K562 (cell line): ENCODE data around the gene RPUSD1. TPM values are rescaled to one million over a fixed set of nuclear protein-coding genes. Genes with fewer than 3 reads are reported as not detected.

Experiments used
- ASH1L ChIP-seq: fragments of 450-650 bp; IDR thresholded peaks from 2 replicates; pipeline ENCODE4 v1.6.1; 2018; ENCODE audit warnings: borderline replicate concordance, mild to moderate bottlenecking, low read depth; ENCODE audit not compliant: partially characterized antibody
- BRD9 ChIP-seq: fragments of 450-650 bp; IDR thresholded peaks from 2 replicates; pipeline ENCODE4 v1.6.1; 2018; ENCODE audit warnings: low read depth; ENCODE audit not compliant: partially characterized antibody
- KAT8 ChIP-seq: fragments of 450-650 bp; IDR thresholded peaks from 2 replicates; pipeline ENCODE4 v1.6.1; 2016; ENCODE audit warnings: low read depth, mild to moderate bottlenecking
- NFYB ChIP-seq: IDR thresholded peaks from 2 replicates; pipeline ENCODE4 v1.6.1; 2011; ENCODE audit warnings: mild to moderate bottlenecking, moderate library complexity; ENCODE audit not compliant: insufficient read length; ENCODE audit errors: extremely low read depth
- POLR2A ChIP-seq: fragments of 450-650 bp; conservative IDR thresholded peaks from 2 replicates; pipeline ENCODE4 v1.6.1; 2016
- STAT5B ChIP-seq: fragments of 250-450 bp; sonication (Bioruptor Pico); IDR thresholded peaks from 2 replicates; pipeline ENCODE4 v1.8.0; 2021; ENCODE audit warnings: mild to moderate bottlenecking, inconsistent platforms
- polyA plus RNA-seq, 8 experiments: library from polyadenylated mRNA; depleted of rRNA in 4 of 8; stranded (reverse) in 5 of 8; unstranded in 3 of 8; fragments of >200 nt; fragmentation: Nextera tagmentation in 2 of 8; fragmentation: Illumina TruSeq in 1 of 8; extraction: Ambion mirVana in 2 of 8; extraction: Trizol in 1 of 8; gene quantifications; 2 replicates each; pipeline versions ENCODE4 v1.2.1 to v1.2.3, GENCODE V29; 2011 to 2014; ENCODE audit warnings: inconsistent platforms in 1 of 8, missing spikeins in 1 of 8
- total RNA-seq, 7 experiments: library from RNA; depleted of rRNA in 6 of 7; stranded (reverse); fragments of >200 nt in 6 of 7; fragmentation: Illumina TruSeq in 2 of 7; extraction: Trizol in 2 of 7; gene quantifications; 2 replicates each; pipeline versions ENCODE4 v1.2.1 to v1.2.3, GENCODE V29; 2011 to 2021; ENCODE audit warnings: low replicate concordance in 1 of 7
- TF ChIP-seq, protein P1 (sequence below): fragments of 450-650 bp; IDR thresholded peaks from 2 replicates; pipeline ENCODE4 v1.6.1; 2016; ENCODE audit warnings: mild to moderate bottlenecking, moderate library complexity

Gene RPUSD1
- total and polyA plus RNA-seq, 9 of the 15 experiments (the other 6 are each of a cell fraction or from before 2014, with no cell fraction given): 0.45 to 56.6 (median 12.0) TPM

DNA sequence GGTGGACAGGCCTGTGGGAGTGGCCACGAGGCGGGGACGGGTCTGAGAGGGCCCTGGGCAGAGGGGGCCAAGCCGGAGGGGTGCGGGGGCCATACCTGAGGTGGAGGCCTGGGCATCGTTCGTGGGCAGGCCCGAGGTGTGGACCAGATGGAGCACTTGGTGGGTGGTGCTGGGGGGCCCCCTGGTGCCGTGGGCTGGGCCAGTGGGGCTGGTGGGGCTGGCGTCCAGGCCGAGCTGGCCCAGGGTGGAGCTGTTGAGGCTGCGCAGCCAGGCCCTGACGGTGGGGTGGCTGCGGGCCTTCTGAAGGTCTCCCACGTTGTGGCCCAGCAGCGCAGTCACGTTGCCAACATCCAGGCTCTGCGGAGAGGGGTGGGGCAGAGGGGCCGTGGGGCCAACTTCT is 18.2 kb downstream of the RPUSD1 start (continued):
- TF ChIP-seq, protein P1, sequence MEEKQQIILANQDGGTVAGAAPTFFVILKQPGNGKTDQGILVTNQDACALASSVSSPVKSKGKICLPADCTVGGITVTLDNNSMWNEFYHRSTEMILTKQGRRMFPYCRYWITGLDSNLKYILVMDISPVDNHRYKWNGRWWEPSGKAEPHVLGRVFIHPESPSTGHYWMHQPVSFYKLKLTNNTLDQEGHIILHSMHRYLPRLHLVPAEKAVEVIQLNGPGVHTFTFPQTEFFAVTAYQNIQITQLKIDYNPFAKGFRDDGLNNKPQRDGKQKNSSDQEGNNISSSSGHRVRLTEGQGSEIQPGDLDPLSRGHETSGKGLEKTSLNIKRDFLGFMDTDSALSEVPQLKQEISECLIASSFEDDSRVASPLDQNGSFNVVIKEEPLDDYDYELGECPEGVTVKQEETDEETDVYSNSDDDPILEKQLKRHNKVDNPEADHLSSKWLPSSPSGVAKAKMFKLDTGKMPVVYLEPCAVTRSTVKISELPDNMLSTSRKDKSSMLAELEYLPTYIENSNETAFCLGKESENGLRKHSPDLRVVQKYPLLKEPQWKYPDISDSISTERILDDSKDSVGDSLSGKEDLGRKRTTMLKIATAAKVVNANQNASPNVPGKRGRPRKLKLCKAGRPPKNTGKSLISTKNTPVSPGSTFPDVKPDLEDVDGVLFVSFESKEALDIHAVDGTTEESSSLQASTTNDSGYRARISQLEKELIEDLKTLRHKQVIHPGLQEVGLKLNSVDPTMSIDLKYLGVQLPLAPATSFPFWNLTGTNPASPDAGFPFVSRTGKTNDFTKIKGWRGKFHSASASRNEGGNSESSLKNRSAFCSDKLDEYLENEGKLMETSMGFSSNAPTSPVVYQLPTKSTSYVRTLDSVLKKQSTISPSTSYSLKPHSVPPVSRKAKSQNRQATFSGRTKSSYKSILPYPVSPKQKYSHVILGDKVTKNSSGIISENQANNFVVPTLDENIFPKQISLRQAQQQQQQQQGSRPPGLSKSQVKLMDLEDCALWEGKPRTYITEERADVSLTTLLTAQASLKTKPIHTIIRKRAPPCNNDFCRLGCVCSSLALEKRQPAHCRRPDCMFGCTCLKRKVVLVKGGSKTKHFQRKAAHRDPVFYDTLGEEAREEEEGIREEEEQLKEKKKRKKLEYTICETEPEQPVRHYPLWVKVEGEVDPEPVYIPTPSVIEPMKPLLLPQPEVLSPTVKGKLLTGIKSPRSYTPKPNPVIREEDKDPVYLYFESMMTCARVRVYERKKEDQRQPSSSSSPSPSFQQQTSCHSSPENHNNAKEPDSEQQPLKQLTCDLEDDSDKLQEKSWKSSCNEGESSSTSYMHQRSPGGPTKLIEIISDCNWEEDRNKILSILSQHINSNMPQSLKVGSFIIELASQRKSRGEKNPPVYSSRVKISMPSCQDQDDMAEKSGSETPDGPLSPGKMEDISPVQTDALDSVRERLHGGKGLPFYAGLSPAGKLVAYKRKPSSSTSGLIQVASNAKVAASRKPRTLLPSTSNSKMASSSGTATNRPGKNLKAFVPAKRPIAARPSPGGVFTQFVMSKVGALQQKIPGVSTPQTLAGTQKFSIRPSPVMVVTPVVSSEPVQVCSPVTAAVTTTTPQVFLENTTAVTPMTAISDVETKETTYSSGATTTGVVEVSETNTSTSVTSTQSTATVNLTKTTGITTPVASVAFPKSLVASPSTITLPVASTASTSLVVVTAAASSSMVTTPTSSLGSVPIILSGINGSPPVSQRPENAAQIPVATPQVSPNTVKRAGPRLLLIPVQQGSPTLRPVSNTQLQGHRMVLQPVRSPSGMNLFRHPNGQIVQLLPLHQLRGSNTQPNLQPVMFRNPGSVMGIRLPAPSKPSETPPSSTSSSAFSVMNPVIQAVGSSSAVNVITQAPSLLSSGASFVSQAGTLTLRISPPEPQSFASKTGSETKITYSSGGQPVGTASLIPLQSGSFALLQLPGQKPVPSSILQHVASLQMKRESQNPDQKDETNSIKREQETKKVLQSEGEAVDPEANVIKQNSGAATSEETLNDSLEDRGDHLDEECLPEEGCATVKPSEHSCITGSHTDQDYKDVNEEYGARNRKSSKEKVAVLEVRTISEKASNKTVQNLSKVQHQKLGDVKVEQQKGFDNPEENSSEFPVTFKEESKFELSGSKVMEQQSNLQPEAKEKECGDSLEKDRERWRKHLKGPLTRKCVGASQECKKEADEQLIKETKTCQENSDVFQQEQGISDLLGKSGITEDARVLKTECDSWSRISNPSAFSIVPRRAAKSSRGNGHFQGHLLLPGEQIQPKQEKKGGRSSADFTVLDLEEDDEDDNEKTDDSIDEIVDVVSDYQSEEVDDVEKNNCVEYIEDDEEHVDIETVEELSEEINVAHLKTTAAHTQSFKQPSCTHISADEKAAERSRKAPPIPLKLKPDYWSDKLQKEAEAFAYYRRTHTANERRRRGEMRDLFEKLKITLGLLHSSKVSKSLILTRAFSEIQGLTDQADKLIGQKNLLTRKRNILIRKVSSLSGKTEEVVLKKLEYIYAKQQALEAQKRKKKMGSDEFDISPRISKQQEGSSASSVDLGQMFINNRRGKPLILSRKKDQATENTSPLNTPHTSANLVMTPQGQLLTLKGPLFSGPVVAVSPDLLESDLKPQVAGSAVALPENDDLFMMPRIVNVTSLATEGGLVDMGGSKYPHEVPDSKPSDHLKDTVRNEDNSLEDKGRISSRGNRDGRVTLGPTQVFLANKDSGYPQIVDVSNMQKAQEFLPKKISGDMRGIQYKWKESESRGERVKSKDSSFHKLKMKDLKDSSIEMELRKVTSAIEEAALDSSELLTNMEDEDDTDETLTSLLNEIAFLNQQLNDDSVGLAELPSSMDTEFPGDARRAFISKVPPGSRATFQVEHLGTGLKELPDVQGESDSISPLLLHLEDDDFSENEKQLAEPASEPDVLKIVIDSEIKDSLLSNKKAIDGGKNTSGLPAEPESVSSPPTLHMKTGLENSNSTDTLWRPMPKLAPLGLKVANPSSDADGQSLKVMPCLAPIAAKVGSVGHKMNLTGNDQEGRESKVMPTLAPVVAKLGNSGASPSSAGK: no peak
- TF ChIP-seq POLR2A: no peak
- no peak for TF ChIP-seq STAT5B (CRISPR knock-in tag)
- TF ChIP-seq BRD9: no peak
- TF ChIP-seq NFYB: no peak
- no peak for TF ChIP-seq ASH1L
- TF ChIP-seq KAT8: no peak
- TF ChIP-seq, all 486 proteins: peak for 2
